ENCODE results near the gene CAMK2D.
A peak's percentile ranks its signal among the peaks of the same experiment; 100 is the strongest.

Gene CAMK2D

GRCh38 chr4:113559947-113560346, 201.6 kb downstream of the CAMK2D start:
- no peak for DNase-seq

DNA sequence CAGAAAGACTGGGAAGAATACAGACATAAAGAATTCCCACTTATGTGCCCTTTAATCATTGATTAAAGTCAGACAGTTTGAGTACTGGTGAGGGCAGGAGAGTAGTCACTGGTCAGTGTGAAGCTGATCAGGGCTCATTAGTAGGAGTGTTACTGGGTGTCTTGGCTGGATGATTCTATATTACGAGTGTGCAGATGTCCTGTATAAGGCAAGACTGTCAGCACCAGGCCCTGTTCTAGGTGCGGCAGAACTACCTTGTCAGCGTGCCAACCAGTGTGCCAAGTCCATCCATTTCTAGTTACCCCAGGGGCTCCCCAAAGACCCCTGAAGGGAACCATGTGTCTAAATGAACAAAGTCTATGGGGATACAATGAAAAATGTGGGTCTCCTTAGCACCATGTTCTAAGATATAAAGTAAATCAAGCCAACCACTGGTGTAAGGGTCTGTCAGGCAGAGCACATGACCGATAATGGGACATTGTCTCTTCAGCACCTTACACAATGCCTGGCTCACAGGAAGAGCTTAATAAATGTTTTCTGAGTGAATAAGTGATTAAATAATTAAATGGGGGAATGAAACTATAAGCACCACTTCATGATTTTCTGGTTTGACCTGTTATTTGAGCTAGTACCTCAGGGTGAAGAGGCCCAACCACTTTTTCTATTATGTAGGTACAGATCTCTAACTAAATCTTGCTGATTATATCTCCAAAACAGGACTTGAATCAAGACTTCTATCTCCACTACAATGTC, 205.0 kb downstream of the CAMK2D start:
- no peak for DNase-seq

GRCh38 chr4:113555868-113556267, 205.7 kb downstream of the CAMK2D start:
- DNase-seq, result no peak

- DNase-seq, result no peak
Observed at GRCh38 chr4:113553082-113553481, 208.5 kb downstream of the CAMK2D start.

- no peak for DNase-seq
Observed at GRCh38 chr4:113550510-113550909, 211.0 kb downstream of the CAMK2D start.

- no peak for DNase-seq
Observed at GRCh38 chr4:113548303-113548702, 213.2 kb downstream of the CAMK2D start.

DNA sequence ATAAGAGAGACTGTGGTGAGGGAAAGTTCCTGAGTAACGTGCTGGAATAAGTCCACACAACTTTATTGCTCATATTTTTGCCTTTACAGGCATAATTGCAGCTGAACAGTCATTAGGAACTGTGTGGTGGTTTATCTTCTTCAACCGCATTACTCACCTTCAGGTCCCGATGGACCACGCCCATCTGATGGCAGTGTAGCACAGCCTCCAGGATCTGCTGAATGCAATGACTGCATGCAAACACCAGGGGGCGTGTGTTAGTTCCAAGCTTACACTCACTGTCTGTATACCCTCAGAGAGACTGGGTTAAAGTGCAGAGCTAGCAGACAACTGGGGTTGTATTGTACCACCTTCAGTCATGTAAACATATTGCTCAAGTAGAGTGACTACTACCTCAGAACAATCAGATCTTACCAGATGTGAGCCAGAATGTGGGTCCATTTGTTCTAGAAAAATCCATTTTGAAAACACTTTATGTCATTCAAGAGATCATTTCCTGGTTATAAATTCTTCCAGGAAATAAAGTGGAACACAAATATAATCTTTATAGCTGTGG, 214.0 kb downstream of the CAMK2D start:
- DNase-seq, result peak; percentile 94

GRCh38 chr4:113541933-113542332, 219.6 kb downstream of the CAMK2D start:
- no peak for DNase-seq

GRCh38 chr4:113540859-113541258, 220.7 kb downstream of the CAMK2D start:
- peak; percentile 76 for DNase-seq

- peak; percentile 45 for DNase-seq
Observed at GRCh38 chr4:113539408-113539807, 222.1 kb downstream of the CAMK2D start.

DNA sequence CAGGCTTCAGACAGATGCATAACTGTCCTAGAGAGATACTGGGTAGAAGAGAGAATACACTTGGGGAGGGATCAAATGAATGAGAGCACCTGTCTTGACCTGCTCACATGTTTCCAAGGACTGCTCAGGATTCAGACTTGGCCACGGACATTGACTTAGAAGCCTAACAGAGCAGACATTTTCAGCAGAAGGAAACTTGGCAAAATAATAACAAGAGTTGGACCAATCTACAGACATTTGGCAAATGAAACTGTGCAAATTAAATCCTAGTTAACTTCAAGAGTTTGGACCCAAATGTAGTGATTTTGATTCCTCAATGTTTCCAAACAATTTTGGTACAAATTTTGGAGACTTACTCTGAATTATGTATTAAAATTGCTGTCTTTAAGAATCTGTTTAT, 223.9 kb downstream of the CAMK2D start:
- DNase-seq, result no peak

DNA sequence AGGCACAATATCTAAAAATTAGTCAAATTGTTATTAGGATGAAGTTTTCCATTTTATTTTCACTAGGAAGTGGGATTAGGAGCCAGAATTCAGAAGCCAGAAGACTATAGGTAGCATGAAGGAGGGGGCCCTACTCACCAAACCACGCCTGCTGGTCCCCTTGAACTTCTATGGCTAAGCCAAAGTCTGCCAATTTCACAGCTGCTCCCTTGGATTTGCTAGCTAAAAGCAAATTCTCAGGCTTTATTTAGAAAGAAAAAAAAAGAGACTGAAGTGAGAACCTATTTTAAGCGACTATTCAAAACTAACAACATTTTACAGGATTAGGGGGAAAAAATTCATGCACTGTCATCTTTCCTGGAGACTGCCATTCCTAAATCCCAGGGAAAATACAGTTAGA, 224.3 kb downstream of the CAMK2D start:
- DNase-seq, result no peak

DNA sequence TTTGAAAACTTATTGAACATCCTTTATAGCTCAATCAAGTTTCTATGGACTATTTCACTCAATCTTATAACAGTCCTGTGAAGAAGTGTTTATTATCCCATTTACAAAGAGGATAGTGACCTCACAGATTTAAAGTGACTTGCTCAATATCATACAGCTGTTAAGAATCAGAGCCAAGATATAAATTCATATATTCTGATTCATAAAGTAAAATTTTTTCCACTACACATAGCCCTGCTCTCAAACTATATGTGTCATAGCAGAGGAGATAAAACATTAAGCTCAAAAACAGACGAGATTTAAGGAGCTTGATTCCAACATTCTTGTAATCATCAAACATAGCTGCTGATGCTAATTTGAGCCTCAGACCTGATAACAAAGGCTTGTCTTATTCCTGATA, 226.8 kb downstream of the CAMK2D start:
- no peak for DNase-seq

DNA sequence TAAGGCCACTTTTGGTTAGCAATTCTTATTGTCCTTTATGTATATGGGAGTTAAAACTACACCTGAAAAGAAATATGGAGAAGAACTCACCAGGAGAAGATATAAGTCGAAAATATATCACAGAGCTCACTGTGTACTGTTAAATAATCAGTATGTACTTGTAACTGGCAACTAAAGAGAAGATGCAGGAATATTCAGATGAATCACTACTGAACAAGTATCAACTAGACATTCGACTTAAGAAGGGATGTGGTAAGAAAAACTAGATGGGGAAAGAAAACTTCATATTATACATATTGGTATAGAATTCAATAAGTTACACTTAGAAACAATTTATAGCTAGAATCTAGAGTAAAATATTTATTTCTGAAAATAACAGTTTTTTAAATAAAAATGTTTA, 230.0 kb downstream of the CAMK2D start:
- no peak for DNase-seq

GRCh38 chr4:113528395-113528794, 233.1 kb downstream of the CAMK2D start:
- no peak for DNase-seq

GRCh38 chr4:113525521-113525920, 236.0 kb downstream of the CAMK2D start:
- DNase-seq, result no peak

DNA sequence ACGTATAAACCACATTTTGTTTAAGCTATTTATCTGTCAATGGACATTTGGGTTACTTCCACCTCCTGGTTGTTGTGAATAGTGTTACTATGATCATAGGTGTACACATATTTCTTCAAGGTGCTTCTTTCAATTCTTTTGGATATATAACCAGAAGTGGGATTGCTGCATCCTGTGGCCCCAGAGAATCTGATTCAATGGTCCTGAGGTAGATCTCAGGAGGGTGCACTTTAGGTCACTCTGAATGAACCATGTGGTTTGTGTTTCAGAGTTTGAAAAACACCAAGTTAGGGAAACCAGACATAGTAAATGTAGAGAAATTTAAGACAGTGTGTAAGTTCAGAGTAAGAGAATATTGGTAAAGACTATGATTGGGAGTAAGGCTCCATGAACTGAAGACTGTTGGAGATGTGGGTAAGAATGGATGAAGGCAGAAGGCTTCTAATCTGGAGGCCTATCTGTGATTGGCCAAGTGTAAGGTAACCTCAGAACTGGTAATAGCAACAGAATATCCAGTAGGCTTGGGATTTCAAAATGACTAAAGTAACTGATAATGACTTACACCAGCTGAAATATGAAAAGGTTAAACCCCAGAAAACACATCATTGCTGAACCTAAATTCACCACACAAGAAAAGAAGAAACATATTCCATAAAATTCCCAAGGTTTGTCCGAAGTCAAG, 236.9 kb downstream of the CAMK2D start:
- DNase-seq, result no peak

- DNase-seq, result no peak
Observed at GRCh38 chr4:113524096-113524495, 237.4 kb downstream of the CAMK2D start.

- DNase-seq, result no peak
Observed at GRCh38 chr4:113522433-113522832, 239.1 kb downstream of the CAMK2D start.

DNA sequence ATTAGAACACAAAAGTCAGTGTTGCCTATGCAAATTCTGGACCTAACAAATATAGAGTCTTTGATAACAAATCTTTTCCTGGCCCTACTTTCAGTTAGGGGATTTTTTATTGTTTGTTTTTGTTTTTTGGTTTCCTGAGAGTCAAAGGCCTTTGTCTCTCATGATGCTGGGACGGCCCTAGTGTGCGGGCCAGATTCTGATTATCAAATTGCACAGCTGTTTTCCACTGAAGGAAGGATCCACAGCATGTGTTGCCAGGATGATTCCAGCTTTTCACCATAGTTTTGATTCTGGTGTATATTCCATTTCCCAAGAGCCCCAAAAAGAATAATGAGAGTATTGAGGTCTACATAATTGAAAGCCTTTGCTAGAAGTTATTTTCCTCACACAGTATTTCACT, 248.2 kb downstream of the CAMK2D start:
- no peak for DNase-seq

GRCh38 chr4:113512880-113513279, 248.7 kb downstream of the CAMK2D start:
- DNase-seq, result no peak

DNA sequence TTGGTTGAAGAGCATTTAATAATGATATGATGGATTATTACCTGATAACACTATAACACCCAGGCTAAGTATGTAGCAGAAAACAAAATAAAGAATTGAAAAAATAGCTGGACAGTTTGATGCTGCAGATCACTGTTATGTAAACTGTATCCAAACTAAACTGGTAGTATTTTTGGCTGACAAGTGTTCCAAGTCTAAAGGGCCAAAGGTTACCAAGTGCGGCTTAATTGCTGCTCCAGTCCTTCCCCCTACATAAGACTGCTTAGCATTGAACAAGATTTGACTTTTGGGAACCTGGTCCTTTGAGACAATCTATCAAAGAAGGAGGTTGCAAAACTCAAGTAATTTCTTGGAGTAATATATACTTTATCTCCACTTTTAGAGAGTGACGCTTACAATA, 249.6 kb downstream of the CAMK2D start:
- DNase-seq, result no peak

GRCh38 chr4:113509851-113510250, 251.7 kb downstream of the CAMK2D start:
- no peak for DNase-seq

DNA sequence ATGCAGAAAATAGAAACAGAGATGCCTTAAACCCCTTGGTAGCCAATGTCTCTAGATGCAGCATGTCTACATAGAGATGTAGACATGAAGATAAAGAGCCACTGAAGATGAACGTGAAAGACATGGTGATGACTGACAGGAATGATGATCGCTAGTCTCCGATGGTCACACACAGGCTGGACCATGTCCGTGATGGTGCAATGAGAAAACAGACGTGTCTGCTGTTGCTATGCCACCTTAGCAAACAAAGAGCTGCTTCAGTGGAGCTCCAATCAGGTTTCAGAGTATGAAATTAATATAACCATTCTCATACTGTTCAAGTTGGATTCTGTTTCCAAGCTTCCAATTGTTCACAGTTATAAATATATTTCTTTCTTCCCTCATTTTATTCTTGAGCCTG, 256.5 kb downstream of the CAMK2D start:
- no peak for DNase-seq
